Activated naive CD4-positive, alpha-beta T cell treated with anti-CD3 and anti-CD28 coated beads for 36 hours (primary cell): ENCODE data around the gene AFF3. TPM values are rescaled to one million over a fixed set of nuclear protein-coding genes. Genes with fewer than 3 reads are reported as not detected.

ENCODE experiments used
- CTCF ChIA-PET: fragments of 350-600 bp; sonication (Branson Sonifier 250); formaldehyde crosslinking; loops from one replicate; lab custom pipeline; 2021; ENCODE audit warnings: antibody characterized with exemption; lab: Charles Lee
- DNase-seq: peaks from one replicate; pipeline ENCODE4 v3.0.0-alpha.2; 2020
- H3K27ac Mint-ChIP-seq: one replicate; pipeline ENCODE4 v1.8.0; 2021; ENCODE audit warnings: mild to moderate bottlenecking, mixed read lengths
- H3K27me3 Mint-ChIP-seq: one replicate; pipeline ENCODE4 v1.8.0; 2021; ENCODE audit warnings: low read depth, mixed read lengths
- H3K36me3 Mint-ChIP-seq: one replicate; pipeline ENCODE4 v1.8.0; 2021; ENCODE audit warnings: low read depth, mixed read lengths
- H3K4me1 Mint-ChIP-seq: one replicate; pipeline ENCODE4 v1.8.0; 2021; ENCODE audit warnings: low read depth, mixed read lengths
- H3K4me3 Mint-ChIP-seq: one replicate; pipeline ENCODE4 v1.8.0; 2021; ENCODE audit warnings: mild to moderate bottlenecking, moderate library complexity, mixed read lengths
- H3K9me3 Mint-ChIP-seq: one replicate; pipeline ENCODE4 v1.8.0; 2021; ENCODE audit warnings: mixed read lengths
- intact Hi-C: fragments of 100-400 bp; cut with micrococcal nuclease; formaldehyde crosslinking; loops from one replicate; pipeline ENCODE4 v1.15.1; 2023
- total RNA-seq, 2 experiments: library from RNA; stranded (reverse); gene quantifications; one replicate each; pipeline ENCODE4 v1.2.3, GENCODE V29; 2021

The AFF3 gene
- total RNA-seq, 2 experiments from 2014 or later, result 1.5 to 2.1 TPM

DNA sequence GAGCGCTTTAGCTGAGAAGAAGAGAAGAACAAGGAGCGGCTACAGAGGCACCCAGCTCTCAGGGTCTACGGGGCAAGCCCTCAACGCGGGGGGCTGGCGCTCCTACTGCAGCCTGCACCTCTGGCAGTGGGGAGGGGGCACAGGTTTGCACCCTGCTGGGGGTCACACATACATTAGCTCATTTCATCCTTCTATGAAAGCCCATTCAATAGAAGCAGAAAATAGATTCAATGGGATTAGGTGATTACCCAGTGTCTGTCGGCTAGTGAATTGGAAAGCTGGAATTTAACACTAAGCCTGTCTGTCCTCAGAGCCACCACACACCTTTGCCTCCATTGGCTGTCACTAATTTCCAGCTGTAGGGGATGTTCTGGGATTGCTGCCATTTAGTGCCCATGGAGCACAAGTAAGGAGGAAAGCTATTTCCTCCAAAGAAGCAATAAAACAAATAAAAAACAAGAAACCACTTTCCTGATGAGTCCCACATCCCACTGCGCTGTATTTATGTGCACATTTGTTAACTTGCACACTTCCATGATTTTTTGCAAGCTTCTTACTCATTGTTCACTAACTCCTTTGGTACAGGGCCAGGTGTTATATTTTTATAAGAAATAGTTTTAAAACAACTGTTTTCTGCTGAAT, 333.0 kb downstream of the AFF3 start:
- H3K9me3 Mint-ChIP-seq, result no peaks in the 10 kb centered on the region
- H3K4me1 Mint-ChIP-seq, result no peaks in the 10 kb centered on the region
- no peak overlapping the region for H3K4me3 Mint-ChIP-seq
- DNase-seq, result no peak
- no peaks in the 10 kb centered on the region for H3K27me3 Mint-ChIP-seq
- CTCF ChIA-PET, result no interaction called here
- intact Hi-C loops, result loop anchor here (10.0 kb wide), 1 partner anchor 255 kb away; no protein-coding TSS in a partner anchor
- H3K36me3 Mint-ChIP-seq, result no peaks in the 10 kb centered on the region
- no peak overlapping the region for H3K27ac Mint-ChIP-seq

DNA sequence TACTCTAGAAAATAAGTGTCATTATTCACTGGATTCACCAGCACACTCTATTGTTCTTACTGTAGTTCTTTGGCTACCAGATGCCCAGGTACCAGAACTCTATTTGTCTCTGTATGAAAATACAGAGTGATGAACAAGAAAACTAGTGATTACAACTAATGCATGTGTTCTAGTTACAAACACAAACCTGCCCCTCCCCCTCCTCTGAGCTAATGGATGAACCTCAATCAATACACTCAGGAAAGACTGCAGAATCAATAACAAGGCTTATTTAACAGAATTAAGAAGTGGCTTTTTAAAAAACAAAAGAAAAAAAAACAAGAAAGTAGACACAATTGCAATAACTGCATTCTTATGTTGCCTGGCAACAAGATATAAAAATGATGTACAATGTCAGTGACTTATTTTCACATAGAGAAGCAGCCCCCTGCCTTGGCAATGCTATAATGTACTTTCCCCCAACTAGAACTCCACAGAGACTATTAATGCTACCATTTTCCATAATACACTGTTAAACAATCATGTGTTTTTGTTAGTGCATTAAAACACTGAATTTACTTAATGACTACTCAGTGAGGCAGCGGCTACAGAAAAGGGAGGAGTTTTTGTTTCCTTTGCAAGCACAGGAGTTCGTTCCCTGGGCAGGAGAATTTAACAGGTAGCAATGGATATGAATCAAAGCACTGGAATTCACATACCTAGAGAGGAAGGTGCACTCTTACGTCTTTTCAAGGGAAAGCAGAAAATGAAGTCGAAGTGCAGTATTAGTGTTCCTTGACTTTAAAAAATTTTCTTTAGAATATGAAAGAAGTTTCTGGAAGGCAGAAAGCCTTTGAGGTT, 333.8 kb downstream of the AFF3 start:
- Mint-ChIP-seq H3K9me3 (no peaks in the 10 kb centered on the region), H3K36me3 (no peaks in the 10 kb centered on the region), H3K27me3 (no peaks in the 10 kb centered on the region), H3K4me3 (no peak overlapping the region), H3K4me1 (no peaks in the 10 kb centered on the region), H3K27ac (no peak overlapping the region)
- DNase-seq, result no peak
- intact Hi-C loops, result loop anchor here (10.0 kb wide), 1 partner anchor 254 kb away; no protein-coding TSS in a partner anchor
- CTCF ChIA-PET, result no interaction called here

DNA sequence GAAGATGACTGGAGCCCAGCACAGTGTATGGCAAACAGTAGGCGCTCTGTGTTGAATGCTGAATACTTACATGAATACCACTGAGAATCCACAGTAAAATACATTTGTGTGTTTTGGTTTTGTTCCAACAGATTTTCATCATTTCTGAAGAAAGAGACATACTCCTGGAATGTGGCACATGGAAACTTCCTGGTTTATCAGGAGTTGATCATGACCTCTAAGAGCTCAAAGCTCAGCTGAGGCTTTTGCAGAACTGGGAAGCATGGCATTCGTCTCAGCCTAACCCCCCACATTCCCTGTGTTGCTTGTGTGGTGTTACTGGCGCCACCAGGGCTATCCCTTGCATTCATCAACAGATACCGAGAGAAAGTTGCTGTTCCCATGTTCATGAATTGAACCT, 335.6 kb downstream of the AFF3 start:
- CTCF ChIA-PET, result no interaction called here
- intact Hi-C loops, result loop anchor here (10.0 kb wide), 1 partner anchor 252 kb away; no protein-coding TSS in a partner anchor
- Mint-ChIP-seq H3K9me3 (no peaks in the 10 kb centered on the region), H3K4me1 (no peaks in the 10 kb centered on the region), H3K36me3 (no peaks in the 10 kb centered on the region), H3K27ac (no peak overlapping the region), H3K4me3 (no peak overlapping the region), H3K27me3 (no peaks in the 10 kb centered on the region)
- DNase-seq, result no peak

DNA sequence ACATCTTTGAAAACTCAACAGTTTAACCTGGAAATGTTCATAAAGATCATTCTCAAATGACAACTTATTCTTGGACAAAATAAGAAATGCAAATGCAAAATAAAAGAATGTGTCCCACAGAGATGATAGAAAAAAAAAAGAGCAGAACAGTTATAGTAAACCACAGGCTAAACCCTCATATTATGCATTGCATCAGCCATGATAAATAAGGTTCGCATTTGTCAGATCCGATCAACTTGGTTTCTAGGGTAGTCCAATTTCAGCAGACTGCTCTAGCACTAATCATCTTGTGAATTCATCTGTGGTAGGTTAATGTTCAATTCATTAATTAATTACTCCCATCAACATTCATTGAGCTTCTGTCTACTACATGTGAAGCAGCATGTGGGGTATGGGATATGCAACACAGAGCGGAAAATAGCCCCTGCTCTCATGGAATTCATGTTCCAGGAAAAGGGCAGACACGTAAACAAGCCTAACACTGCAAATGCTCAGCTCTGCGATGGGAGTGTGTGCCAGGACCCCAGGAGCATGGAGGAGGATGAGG, 336.4 kb downstream of the AFF3 start:
- intact Hi-C loops, result loop anchor here (10.0 kb wide), 1 partner anchor 251 kb away; no protein-coding TSS in a partner anchor
- H3K4me3 Mint-ChIP-seq, result no peak overlapping the region
- H3K4me1 Mint-ChIP-seq, result no peaks in the 10 kb centered on the region
- CTCF ChIA-PET, result no interaction called here
- H3K27me3 Mint-ChIP-seq, result no peaks in the 10 kb centered on the region
- H3K36me3 Mint-ChIP-seq, result no peaks in the 10 kb centered on the region
- H3K9me3 Mint-ChIP-seq, result no peaks in the 10 kb centered on the region
- no peak overlapping the region for H3K27ac Mint-ChIP-seq
- DNase-seq, result no peak

DNA sequence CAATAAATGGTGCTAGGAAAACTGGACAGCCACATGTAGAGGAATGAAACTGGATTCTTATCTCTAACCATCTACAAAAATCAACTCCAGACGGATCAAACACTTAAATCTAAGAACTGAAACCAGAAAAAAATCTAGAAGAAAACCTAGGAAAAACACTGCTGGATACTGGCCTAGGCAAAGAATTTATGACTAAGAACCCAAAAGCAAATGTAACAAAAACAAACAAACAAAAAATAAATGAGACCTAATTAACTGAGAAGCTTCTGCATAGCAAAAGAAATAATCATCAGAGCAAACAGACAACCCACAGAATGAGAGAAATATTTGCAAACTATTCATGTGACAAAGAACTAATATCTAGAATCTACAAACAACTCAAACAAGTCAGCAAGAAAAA, 338.5 kb downstream of the AFF3 start:
- H3K9me3 Mint-ChIP-seq, result no peaks in the 10 kb centered on the region
- no peaks in the 10 kb centered on the region for H3K4me1 Mint-ChIP-seq
- DNase-seq, result no peak
- intact Hi-C loops, result loop anchor here (10.0 kb wide), 1 partner anchor 249 kb away; no protein-coding TSS in a partner anchor
- no peaks in the 10 kb centered on the region for H3K27me3 Mint-ChIP-seq
- no peak overlapping the region for H3K4me3 Mint-ChIP-seq
- H3K36me3 Mint-ChIP-seq, result no peaks in the 10 kb centered on the region
- H3K27ac Mint-ChIP-seq, result no peak overlapping the region
- CTCF ChIA-PET, result no interaction called here

GRCh38 chr2:99802734-99803133, 339.7 kb downstream of the AFF3 start:
- Mint-ChIP-seq H3K27ac (no peak overlapping the region), H3K36me3 (no peaks in the 10 kb centered on the region), H3K9me3 (no peaks in the 10 kb centered on the region), H3K4me1 (no peaks in the 10 kb centered on the region), H3K27me3 (no peaks in the 10 kb centered on the region), H3K4me3 (no peak overlapping the region)
- CTCF ChIA-PET, result no interaction called here
- no peak for DNase-seq
- intact Hi-C loops, result loop anchor here (10.0 kb wide), 1 partner anchor 248 kb away; no protein-coding TSS in a partner anchor

DNA sequence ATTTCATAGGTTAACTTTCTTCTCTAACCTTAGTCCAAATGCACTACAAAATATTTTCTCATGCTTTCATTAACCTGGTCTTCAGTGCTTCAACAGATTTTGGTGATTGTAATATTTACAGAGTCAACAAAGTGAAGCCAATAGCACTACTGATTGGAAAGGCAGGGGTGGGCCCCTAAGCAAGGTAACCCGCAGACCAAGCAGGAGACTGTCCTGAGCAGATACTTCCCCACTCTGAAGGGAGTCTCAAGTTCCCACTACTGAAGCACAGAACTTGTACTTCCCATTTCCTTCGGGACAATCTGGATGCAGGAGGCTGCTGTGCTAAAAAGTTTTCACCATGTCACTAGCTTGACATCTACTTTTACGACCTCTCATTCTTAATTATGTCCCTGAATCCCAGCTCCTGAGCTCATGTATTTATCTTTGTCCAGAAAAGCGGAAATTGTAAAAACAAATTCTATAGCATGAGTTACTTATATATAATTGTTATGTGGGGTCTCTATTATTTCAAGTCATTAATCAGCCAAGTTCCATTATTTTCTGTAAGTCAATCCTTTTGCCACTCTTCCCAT, 341.0 kb downstream of the AFF3 start:
- DNase-seq, result no peak
- CTCF ChIA-PET, result no interaction called here
- peaks cover 10% of the 10 kb centered on the region for H3K9me3 Mint-ChIP-seq
- H3K4me3 Mint-ChIP-seq, result no peak overlapping the region
- no peaks in the 10 kb centered on the region for H3K36me3 Mint-ChIP-seq
- H3K27ac Mint-ChIP-seq, result no peak overlapping the region
- intact Hi-C loops, result loop anchor here (10.0 kb wide), 1 partner anchor 247 kb away; no protein-coding TSS in a partner anchor
- H3K4me1 Mint-ChIP-seq, result no peaks in the 10 kb centered on the region
- no peaks in the 10 kb centered on the region for H3K27me3 Mint-ChIP-seq

GRCh38 chr2:99797475-99797874, 344.9 kb downstream of the AFF3 start:
- CTCF ChIA-PET, result no interaction called here
- H3K27me3 Mint-ChIP-seq, result no peaks in the 10 kb centered on the region
- no peaks in the 10 kb centered on the region for H3K4me1 Mint-ChIP-seq
- H3K9me3 Mint-ChIP-seq, result peaks cover 10% of the 10 kb centered on the region
- DNase-seq, result no peak
- no peaks in the 10 kb centered on the region for H3K36me3 Mint-ChIP-seq
- no peak overlapping the region for H3K27ac Mint-ChIP-seq
- intact Hi-C loops, result no loop called here
- no peak overlapping the region for H3K4me3 Mint-ChIP-seq

- CTCF ChIA-PET, result no interaction called here
- no peak for DNase-seq
- no peak overlapping the region for H3K27ac Mint-ChIP-seq
- H3K9me3 Mint-ChIP-seq, result peaks cover 10% of the 10 kb centered on the region
- no peaks in the 10 kb centered on the region for H3K4me1 Mint-ChIP-seq
- intact Hi-C loops, result no loop called here
- H3K36me3 Mint-ChIP-seq, result no peaks in the 10 kb centered on the region
- H3K4me3 Mint-ChIP-seq, result no peak overlapping the region
- H3K27me3 Mint-ChIP-seq, result no peaks in the 10 kb centered on the region
Measured at GRCh38 chr2:99794414-99794813, 348.0 kb downstream of the AFF3 start.

- CTCF ChIA-PET, result interaction anchor here (0.6 kb wide), 1 partner anchor 209 kb away, joined by 3 read pairs; no protein-coding TSS in a partner anchor
Measured at GRCh38 chr2:99793022-99793421, 349.4 kb downstream of the AFF3 start.

DNA sequence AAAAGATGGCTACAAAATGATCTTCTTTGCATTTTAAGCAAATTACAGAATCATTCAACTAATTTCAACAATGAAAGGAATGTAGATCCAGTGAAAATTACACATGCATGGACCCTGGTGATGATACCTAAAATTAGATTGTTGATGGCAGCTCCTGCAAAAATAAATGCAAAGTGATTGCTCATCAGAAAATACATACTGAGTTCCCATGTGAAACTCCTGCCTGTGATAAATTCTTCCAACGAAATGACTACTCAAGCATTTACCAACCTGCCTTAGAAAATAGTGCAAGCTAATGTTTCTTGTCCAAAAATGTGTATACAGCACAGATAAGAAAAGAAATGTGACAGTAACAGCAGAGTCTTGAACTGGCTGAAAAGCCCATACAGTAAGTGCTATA, 352.5 kb downstream of the AFF3 start:
- Mint-ChIP-seq H3K4me1 (no peaks in the 10 kb centered on the region), H3K27ac (no peak overlapping the region), H3K9me3 (no peaks in the 10 kb centered on the region), H3K27me3 (no peaks in the 10 kb centered on the region), H3K4me3 (no peak overlapping the region), H3K36me3 (peaks cover under 1% of the 10 kb centered on the region)
- intact Hi-C loops, result no loop called here
- no peak for DNase-seq
- CTCF ChIA-PET, result no interaction called here

More at GRCh38 chr2:99793022-99793421, 349.4 kb downstream of the AFF3 start:
- H3K9me3 Mint-ChIP-seq, result peaks cover 10% of the 10 kb centered on the region
- no peaks in the 10 kb centered on the region for H3K4me1 Mint-ChIP-seq
- DNase-seq, result no peak
- H3K27ac Mint-ChIP-seq, result no peak overlapping the region
- H3K36me3 Mint-ChIP-seq, result no peaks in the 10 kb centered on the region
- no peak overlapping the region for H3K4me3 Mint-ChIP-seq
- H3K27me3 Mint-ChIP-seq, result no peaks in the 10 kb centered on the region
- intact Hi-C loops, result no loop called here

GRCh38 chr2:99787769-99788382, 354.5 kb downstream of the AFF3 start:
- Mint-ChIP-seq H3K4me3 (no peak overlapping the region), H3K4me1 (no peaks in the 10 kb centered on the region), H3K36me3 (peaks cover 3% of the 10 kb centered on the region), H3K27me3 (no peaks in the 10 kb centered on the region), H3K9me3 (no peaks in the 10 kb centered on the region), H3K27ac (no peak overlapping the region)
- intact Hi-C loops, result no loop called here
- no peak for DNase-seq
- CTCF ChIA-PET, result no interaction called here
